HPDE6-E6E7 (cell line): ENCODE measurements around the gene RPL39L.
"Not testable (repeated sequence)": the region's sequence is repeated elsewhere in the genome, so short reads cannot be mapped to it uniquely, and the experiment has no call there.

Source experiments
- DNase-seq: peaks from one replicate; pipeline ENCODE4 v3.0.0; 2011; ENCODE audit warnings: missing footprints; ENCODE audit errors: extremely low spot score

Gene RPL39L

GRCh38 chr3:187139126-187139894 is at the start of gene RPL39L:
TSS of gene RPL39L (minus strand) at chr3:187139496. CDS start at chr3:187121300, 18,196 bp downstream.
- DNase-seq, result peak; percentile 84

- no peak for DNase-seq
Measured at GRCh38 chr3:187188931-187189330, 49.6 kb upstream of the RPL39L start.

- peak; percentile 78 for DNase-seq
Measured at GRCh38 chr3:187186801-187187421, 47.6 kb upstream of the RPL39L start.

GRCh38 chr3:187186375-187186774 is 47.1 kb upstream of the RPL39L start:
- no peak for DNase-seq

GRCh38 chr3:187185759-187186158 is 46.5 kb upstream of the RPL39L start:
- no peak for DNase-seq

- no peak for DNase-seq
Measured at GRCh38 chr3:187183903-187184302, 44.6 kb upstream of the RPL39L start.

- peak; percentile 41 for DNase-seq
Measured at GRCh38 chr3:187183210-187183862, 44.0 kb upstream of the RPL39L start.

GRCh38 chr3:187181454-187182170 is 42.3 kb upstream of the RPL39L start:
- DNase-seq, result no peak

- no peak for DNase-seq
Measured at GRCh38 chr3:187172929-187173328, 33.6 kb upstream of the RPL39L start.

- DNase-seq, result not testable (repeated sequence)
Measured at GRCh38 chr3:187170911-187171310, 31.6 kb upstream of the RPL39L start.

GRCh38 chr3:187169231-187169960 is 30.1 kb upstream of the RPL39L start:
- DNase-seq, result no peak

GRCh38 chr3:187167777-187168176 is 28.5 kb upstream of the RPL39L start:
- DNase-seq, result no peak

- no peak for DNase-seq
Measured at GRCh38 chr3:187166750-187167149, 27.5 kb upstream of the RPL39L start.

- peak; percentile 49 for DNase-seq
Measured at GRCh38 chr3:187165144-187165543, 25.8 kb upstream of the RPL39L start.

- no peak for DNase-seq
Measured at GRCh38 chr3:187162265-187162953, 23.1 kb upstream of the RPL39L start.

- no peak for DNase-seq
Measured at GRCh38 chr3:187161556-187161955, 22.3 kb upstream of the RPL39L start.

GRCh38 chr3:187150599-187150998 is 11.3 kb upstream of the RPL39L start:
- no peak for DNase-seq

- no peak for DNase-seq
Measured at GRCh38 chr3:187150186-187150585, 10.9 kb upstream of the RPL39L start.

GRCh38 chr3:187146389-187146788 is 7.1 kb upstream of the RPL39L start:
- no peak for DNase-seq

- DNase-seq, result no peak
Measured at GRCh38 chr3:187145149-187145895, 6.0 kb upstream of the RPL39L start.
